GM10847 (cell line): Measurements from ENCODE around the gene CASQ1.

Experiments used
- POLR2A ChIP-seq: IDR thresholded peaks from 2 replicates; pipeline ENCODE4 v1.6.1; 2011; ENCODE audit not compliant: insufficient read length; ENCODE audit errors: extremely low read depth

CASQ1 gene

GRCh38 chr1:160189649-160190625 is at the start of gene CASQ1:
TSS of gene CASQ1 (plus strand) at chr1:160190575. CDS start at chr1:160190752, 177 bp downstream.
- no peak for TF ChIP-seq POLR2A

GRCh38 chr1:160143695-160144094 is 46.7 kb upstream of the CASQ1 start:
- no peak for TF ChIP-seq POLR2A

GRCh38 chr1:160144921-160145320 is 45.5 kb upstream of the CASQ1 start:
- TF ChIP-seq POLR2A, result no peak

- TF ChIP-seq POLR2A, result no peak
Measured at GRCh38 chr1:160146107-160146506, 44.3 kb upstream of the CASQ1 start.

GRCh38 chr1:160148121-160148520 is 42.3 kb upstream of the CASQ1 start:
- no peak for TF ChIP-seq POLR2A

GRCh38 chr1:160149233-160149632 is 41.1 kb upstream of the CASQ1 start:
- no peak for TF ChIP-seq POLR2A

GRCh38 chr1:160149716-160150115 is 40.7 kb upstream of the CASQ1 start:
- TF ChIP-seq POLR2A, result no peak

- TF ChIP-seq POLR2A, result no peak
Measured at GRCh38 chr1:160151303-160151702, 39.1 kb upstream of the CASQ1 start, which contains the start of gene ATP1A4. TSS of gene ATP1A4 (plus strand) at chr1:160151603. CDS start at chr1:160152041, 438 bp downstream.

- TF ChIP-seq POLR2A, result no peak
Measured at GRCh38 chr1:160154790-160155189, 35.6 kb upstream of the CASQ1 start.

GRCh38 chr1:160156361-160156760 is 34.0 kb upstream of the CASQ1 start:
- no peak for TF ChIP-seq POLR2A

GRCh38 chr1:160157174-160157573 is 33.2 kb upstream of the CASQ1 start:
- TF ChIP-seq POLR2A, result no peak

- TF ChIP-seq POLR2A, result no peak
Measured at GRCh38 chr1:160158031-160158430, 32.3 kb upstream of the CASQ1 start.

GRCh38 chr1:160158534-160158933 is 31.8 kb upstream of the CASQ1 start:
- TF ChIP-seq POLR2A, result no peak

- no peak for TF ChIP-seq POLR2A
Measured at GRCh38 chr1:160159846-160160245, 30.5 kb upstream of the CASQ1 start.

- TF ChIP-seq POLR2A, result no peak
Measured at GRCh38 chr1:160161965-160162705, 28.2 kb upstream of the CASQ1 start.

- no peak for TF ChIP-seq POLR2A
Measured at GRCh38 chr1:160162931-160163330, 27.4 kb upstream of the CASQ1 start.
